Measurements from ENCODE around the gene CCDC107.

Gene CCDC107

DNA sequence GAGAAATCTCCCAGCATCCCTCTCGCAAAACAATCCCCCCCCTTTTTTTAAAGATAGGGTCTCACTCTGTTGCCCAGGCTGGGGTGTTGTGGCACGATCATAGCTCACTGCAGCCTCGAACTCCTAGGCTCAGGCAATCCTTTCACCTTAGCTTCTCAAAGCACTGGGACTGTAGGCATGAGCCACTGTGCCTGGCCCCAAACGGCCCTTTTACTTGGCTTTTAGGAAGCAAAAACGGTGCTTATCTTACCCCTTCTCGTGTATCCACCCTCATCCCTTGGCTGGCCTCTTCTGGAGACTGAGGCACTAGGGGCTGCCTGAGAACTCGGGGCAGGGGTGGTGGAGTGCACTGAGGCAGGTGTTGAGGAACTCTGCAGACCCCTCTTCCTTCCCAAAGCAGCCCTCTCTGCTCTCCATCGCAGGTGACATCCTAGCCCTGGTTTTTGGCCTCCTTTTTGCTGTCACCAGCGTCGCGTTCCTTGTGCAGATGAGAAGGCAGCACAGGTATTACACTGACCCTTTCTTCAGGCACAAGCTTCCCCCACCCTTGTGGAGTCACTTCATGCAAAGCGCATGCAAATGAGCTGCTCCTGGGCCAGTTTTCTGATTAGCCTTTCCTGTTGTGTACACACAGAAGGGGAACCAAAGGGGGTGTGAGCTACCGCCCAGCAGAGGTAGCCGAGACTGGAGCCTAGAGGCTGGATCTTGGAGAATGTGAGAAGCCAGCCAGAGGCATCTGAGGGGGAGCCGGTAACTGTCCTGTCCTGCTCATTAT lies 22.4 kb downstream of the CCDC107 start:
- H3K79me1 ChIP-seq (ENCODE audit: low read depth, low read length): no peaks in the 10 kb centered on the region
- no peak overlapping the region for H2BK5ac ChIP-seq (ENCODE audit: low read length)
- peaks cover 19 to 32% of the 10 kb centered on the region in 2 donors for H3K36me3 ChIP-seq (replicated peaks in 1 of 2; ENCODE audit: control insufficient read depth in 2 of 2, insufficient read depth in 2 of 2, low read length in 2 of 2)
- H3K4ac ChIP-seq (ENCODE audit: low read length): no peak overlapping the region
- no peak overlapping the region for H2BK15ac ChIP-seq (ENCODE audit: low read length)
- no peak overlapping the region for H2BK120ac ChIP-seq (ENCODE audit: low read depth, low read length)
- H2AK5ac ChIP-seq (ENCODE audit: low read depth, low read length): peak overlapping the region; percentile 31
- DNase-seq (ENCODE audit: low spot score): no peak
- no peak overlapping the region for H3K4me2 ChIP-seq (ENCODE audit: insufficient read depth, low read length, poor library complexity, severe bottlenecking)
- no peak overlapping the region for H2BK12ac ChIP-seq (ENCODE audit: low read length)
- peaks cover 0 to 16% of the 10 kb centered on the region in 2 donors for H3K4me1 ChIP-seq (ENCODE audit: control insufficient read depth in 2 of 2, insufficient read depth in 1 of 2, low read depth in 1 of 2, low read length in 2 of 2)
- H3K9ac ChIP-seq (ENCODE audit: low read depth, low read length, poor library complexity): no peak overlapping the region
- H2AFZ ChIP-seq (ENCODE audit: low read length): no peak overlapping the region
- peak overlapping the region; percentile 6 for H3K23ac ChIP-seq (ENCODE audit: low read depth, low read length, poor library complexity)
- no peaks in the 10 kb centered on the region for H3K9me3 ChIP-seq (replicated peaks in 1 of 2; ENCODE audit: control insufficient read depth in 2 of 2, insufficient read depth in 1 of 2, low read depth in 1 of 2, low read length in 2 of 2)
- no peak overlapping the region for H3K14ac ChIP-seq (ENCODE audit: low read length)
- peak overlapping the region; percentile 36 for H3K27ac ChIP-seq (replicated peaks; ENCODE audit: low read length)
- no CpG with 5 or more reads among the region's 15 CpGs for WGBS, 2 donors (ENCODE audit: extremely low coverage in 2 of 2, insufficient read length in 2 of 2, insufficient replicate concordance in 1 of 2)
- peaks cover 0 to 5% (median 0%) of the 10 kb centered on the region in 3 experiments for H3K27me3 ChIP-seq (ENCODE audit: control insufficient read depth in 3 of 3, insufficient read depth in 3 of 3, low read depth in 1 of 3, low read length in 3 of 3)
- H3K4me3 ChIP-seq (ENCODE audit: low read length in 2 of 2): no peak overlapping the region
- H3K18ac ChIP-seq (ENCODE audit: low read length): no peak overlapping the region
- H4K91ac ChIP-seq (ENCODE audit: low read depth, low read length, poor library complexity): no peak overlapping the region
- no peak overlapping the region for H4K8ac ChIP-seq (ENCODE audit: low read depth, low read length)

DNA sequence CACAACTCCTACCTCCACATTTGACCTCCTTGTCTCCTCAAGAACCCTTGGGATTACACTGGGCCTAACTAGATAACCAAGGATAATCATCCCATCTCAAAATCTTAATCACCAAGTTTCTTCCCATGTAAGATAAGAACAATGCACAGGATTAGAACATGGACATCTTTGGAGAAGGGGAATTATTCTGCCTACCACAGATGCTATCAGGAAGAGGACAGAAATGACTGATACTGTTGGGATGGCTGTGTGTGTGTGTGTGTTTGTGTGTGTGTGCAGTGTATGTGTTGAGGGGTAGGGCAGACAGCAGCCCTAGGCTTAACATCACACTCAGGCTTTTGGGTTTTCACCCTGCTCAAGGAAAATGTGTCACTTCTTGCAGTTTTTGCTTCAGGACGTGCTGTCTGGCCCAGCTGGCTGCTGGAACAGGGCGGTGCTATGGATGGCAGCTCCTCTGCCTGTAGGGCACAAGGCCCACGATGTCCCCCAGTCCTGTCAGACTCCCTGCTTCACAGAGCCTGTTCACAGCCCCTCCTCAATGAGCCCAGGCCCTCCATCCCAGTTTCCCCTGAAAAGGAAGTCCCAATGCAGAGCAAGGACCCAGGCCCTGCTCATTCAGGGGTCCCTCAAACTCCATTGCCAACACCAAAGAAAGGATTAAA lies 23.4 kb downstream of the CCDC107 start:
- no peak overlapping the region for H2AFZ ChIP-seq (ENCODE audit: low read length)
- no CpG with 5 or more reads among the region's 3 CpGs for WGBS, 2 donors (ENCODE audit: extremely low coverage in 2 of 2, insufficient read length in 2 of 2, insufficient replicate concordance in 1 of 2)
- H2BK12ac ChIP-seq (ENCODE audit: low read length): no peak overlapping the region
- peak overlapping the region; percentile 50 for H3K9ac ChIP-seq (ENCODE audit: low read depth, low read length, poor library complexity)
- peaks cover 19 to 35% of the 10 kb centered on the region in 2 donors for H3K36me3 ChIP-seq (replicated peaks in 1 of 2; ENCODE audit: control insufficient read depth in 2 of 2, insufficient read depth in 2 of 2, low read length in 2 of 2)
- DNase-seq (ENCODE audit: low spot score): no peak
- no peak overlapping the region for H4K8ac ChIP-seq (ENCODE audit: low read depth, low read length)
- H2BK120ac ChIP-seq (ENCODE audit: low read depth, low read length): no peak overlapping the region
- H2BK15ac ChIP-seq (ENCODE audit: low read length): no peak overlapping the region
- no peak overlapping the region for H2AK5ac ChIP-seq (ENCODE audit: low read depth, low read length)
- no peak overlapping the region for H3K4me2 ChIP-seq (ENCODE audit: insufficient read depth, low read length, poor library complexity, severe bottlenecking)
- peak overlapping the region in 1 of 2 donors; percentile 9 for H3K4me3 ChIP-seq (ENCODE audit: low read length in 2 of 2)
- H3K9me3 ChIP-seq (replicated peaks in 1 of 2; ENCODE audit: control insufficient read depth in 2 of 2, insufficient read depth in 1 of 2, low read depth in 1 of 2, low read length in 2 of 2): no peaks in the 10 kb centered on the region
- H2BK5ac ChIP-seq (ENCODE audit: low read length): no peak overlapping the region
- H3K27ac ChIP-seq (replicated peaks; ENCODE audit: low read length): no peak overlapping the region
- no peak overlapping the region for H3K14ac ChIP-seq (ENCODE audit: low read length)
- peaks cover 0 to 14% of the 10 kb centered on the region in 2 donors for H3K4me1 ChIP-seq (ENCODE audit: control insufficient read depth in 2 of 2, insufficient read depth in 1 of 2, low read depth in 1 of 2, low read length in 2 of 2)
- peak overlapping the region; percentile 45 for H3K23ac ChIP-seq (ENCODE audit: low read depth, low read length, poor library complexity)
- no peak overlapping the region for H3K4ac ChIP-seq (ENCODE audit: low read length)
- no peaks in the 10 kb centered on the region for H3K79me1 ChIP-seq (ENCODE audit: low read depth, low read length)
- H3K18ac ChIP-seq (ENCODE audit: low read length): no peak overlapping the region
- no peak overlapping the region for H4K91ac ChIP-seq (ENCODE audit: low read depth, low read length, poor library complexity)
- H3K27me3 ChIP-seq (ENCODE audit: control insufficient read depth in 3 of 3, insufficient read depth in 3 of 3, low read depth in 1 of 3, low read length in 3 of 3): peaks cover 0 to 2% (median 0%) of the 10 kb centered on the region in 3 experiments

DNA sequence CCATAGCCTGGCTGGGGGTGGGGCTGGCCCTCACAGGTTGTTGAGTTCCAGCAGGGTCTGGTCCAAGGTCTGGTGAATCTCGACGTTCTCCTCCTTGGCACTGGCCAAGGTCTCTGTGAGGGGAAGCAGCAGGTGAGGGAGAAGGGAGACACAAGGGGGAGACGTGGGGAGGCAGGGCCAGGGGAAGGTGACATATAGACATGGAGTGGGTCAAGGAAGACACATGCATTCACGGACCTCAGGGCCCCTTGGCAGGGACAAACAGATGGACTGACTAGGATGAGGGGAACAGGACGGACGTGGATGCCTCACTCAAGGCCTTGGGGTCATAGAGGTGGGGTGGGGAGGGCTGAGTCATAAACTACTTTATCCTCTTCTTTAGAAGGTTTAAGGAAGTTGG lies 24.0 kb downstream of the CCDC107 start:
- no peak overlapping the region for H4K91ac ChIP-seq (ENCODE audit: low read depth, low read length, poor library complexity)
- no peak overlapping the region for H3K18ac ChIP-seq (ENCODE audit: low read length)
- no peak overlapping the region for H3K4me2 ChIP-seq (ENCODE audit: insufficient read depth, low read length, poor library complexity, severe bottlenecking)
- no peak overlapping the region for H2BK120ac ChIP-seq (ENCODE audit: low read depth, low read length)
- no peak overlapping the region for H2AFZ ChIP-seq (ENCODE audit: low read length)
- H4K8ac ChIP-seq (ENCODE audit: low read depth, low read length): no peak overlapping the region
- H3K4ac ChIP-seq (ENCODE audit: low read length): no peak overlapping the region
- H3K23ac ChIP-seq (ENCODE audit: low read depth, low read length, poor library complexity): no peak overlapping the region
- H3K4me3 ChIP-seq (ENCODE audit: low read length in 2 of 2): no peak overlapping the region
- WGBS, 2 donors (ENCODE audit: extremely low coverage in 2 of 2, insufficient read length in 2 of 2, insufficient replicate concordance in 1 of 2): no CpG with 5 or more reads among the region's 6 CpGs
- H2BK12ac ChIP-seq (ENCODE audit: low read length): no peak overlapping the region
- peaks cover 19 to 35% of the 10 kb centered on the region in 2 donors for H3K36me3 ChIP-seq (replicated peaks in 1 of 2; ENCODE audit: control insufficient read depth in 2 of 2, insufficient read depth in 2 of 2, low read length in 2 of 2)
- no peak overlapping the region for H2BK5ac ChIP-seq (ENCODE audit: low read length)
- no peaks in the 10 kb centered on the region for H3K9me3 ChIP-seq (replicated peaks in 1 of 2; ENCODE audit: control insufficient read depth in 2 of 2, insufficient read depth in 1 of 2, low read depth in 1 of 2, low read length in 2 of 2)
- no peak overlapping the region for H2AK5ac ChIP-seq (ENCODE audit: low read depth, low read length)
- no peak overlapping the region for H3K27ac ChIP-seq (replicated peaks; ENCODE audit: low read length)
- H3K27me3 ChIP-seq (ENCODE audit: control insufficient read depth in 3 of 3, insufficient read depth in 3 of 3, low read depth in 1 of 3, low read length in 3 of 3): no peaks in the 10 kb centered on the region
- no peak overlapping the region for H3K14ac ChIP-seq (ENCODE audit: low read length)
- H3K4me1 ChIP-seq (ENCODE audit: control insufficient read depth in 2 of 2, insufficient read depth in 1 of 2, low read depth in 1 of 2, low read length in 2 of 2): peaks cover 0 to 13% of the 10 kb centered on the region in 2 donors
- no peak overlapping the region for H3K9ac ChIP-seq (ENCODE audit: low read depth, low read length, poor library complexity)
- no peak for DNase-seq (ENCODE audit: low spot score)
- no peak overlapping the region for H2BK15ac ChIP-seq (ENCODE audit: low read length)
- H3K79me1 ChIP-seq (ENCODE audit: low read depth, low read length): no peaks in the 10 kb centered on the region
